ENCODE results near the gene MFSD2B. TPM values are rescaled to one million over a fixed set of nuclear protein-coding genes. Genes with fewer than 3 reads are reported as not detected.

MFSD2B gene
- total RNA-seq, 1 experiment from 2014 or later, result 0.23 TPM

DNA sequence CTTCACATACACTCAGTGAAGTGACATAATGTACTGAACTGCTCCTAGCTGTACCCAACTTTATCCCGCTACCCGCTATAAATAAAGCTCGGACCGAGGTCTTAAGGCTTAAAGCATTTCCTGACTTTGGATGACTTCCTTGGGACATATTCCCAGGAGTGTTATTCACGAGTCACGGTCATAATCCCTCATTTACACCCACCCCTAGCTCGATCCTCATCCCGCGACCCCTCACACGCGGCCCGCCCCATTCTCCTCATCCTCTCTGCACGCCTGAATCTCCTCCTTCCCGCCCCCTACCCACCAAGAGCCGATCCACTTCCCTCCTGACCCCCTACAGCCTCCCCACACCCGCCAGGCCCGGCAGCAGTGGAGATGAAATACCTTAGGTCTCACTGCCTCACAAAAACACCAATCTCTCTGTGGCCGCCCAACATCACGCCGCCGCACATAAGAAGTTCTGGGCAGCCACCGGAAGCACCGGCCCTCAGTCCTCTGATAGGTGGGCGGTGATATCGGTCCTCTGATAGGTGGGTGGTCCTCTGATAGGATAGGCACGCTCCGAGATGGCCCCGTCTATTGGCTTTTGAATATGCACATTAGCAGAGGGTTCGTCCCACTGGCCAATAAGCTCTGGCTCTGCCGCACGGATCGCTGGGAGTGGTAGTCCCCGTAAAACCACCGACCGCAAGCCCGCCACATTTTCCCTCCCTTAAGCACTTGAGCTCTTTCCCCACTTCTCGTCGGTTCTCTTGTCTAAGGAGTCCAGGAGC, 37.2 kb downstream of the MFSD2B start, which contains the start of gene WDCP:
TSS of gene WDCP (minus strand) at position 462 of the 773 bp plus-strand sequence. CDS start 7,897 bp downstream, outside the sequence.
- no TSS peak for BruUV-seq (replicated peaks)
- CTCF ChIA-PET, result interaction anchor here (0.8 to 1.0 kb wide), 3 partner anchors 37 to 223 kb away, joined by 3 to 6 read pairs (median 5); partner anchors contain the start of genes ATAD2B and TP53I3

DNA sequence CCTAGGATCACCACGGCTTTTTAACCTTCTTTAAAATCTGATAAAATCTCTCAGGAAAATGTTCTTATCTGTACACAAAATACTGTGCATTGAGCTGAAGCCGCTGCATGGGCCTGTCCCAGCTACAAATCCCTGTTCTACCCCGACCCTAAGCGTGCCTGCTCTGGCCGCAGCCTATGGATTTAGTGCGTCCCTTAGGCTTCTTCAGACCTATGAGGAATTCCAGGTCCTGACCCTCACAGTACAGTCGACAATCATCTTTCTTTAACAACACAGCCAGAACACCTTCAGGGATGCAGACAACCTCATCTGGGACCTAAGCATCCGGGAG, 37.8 kb downstream of the MFSD2B start:
- POLR2A ChIA-PET, result interaction anchor here (0.6 kb wide), 1 partner anchor 682 kb away, joined by 3 read pairs; no protein-coding TSS in a partner anchor
- Histone ChIP-seq H3K4me1 (ENCODE audit: control insufficient read depth, insufficient read depth, low read length) (peaks cover 30% of the 10 kb centered on the region; the same call in 1 of the 2 replicates), H3K27ac (ENCODE audit: low read length) (peak overlapping the region; percentile 82), H3K36me3 (ENCODE audit: control insufficient read depth, insufficient read depth, low read length) (no peaks in the 10 kb centered on the region), H3K9me3 (ENCODE audit: control insufficient read depth, insufficient read depth, low read depth, low read length) (no peaks in the 10 kb centered on the region), H3K27me3 (ENCODE audit: control insufficient read depth, insufficient read depth, low read length) (no peaks in the 10 kb centered on the region), H3K4me3 (ENCODE audit: low read depth in 2 of 2, low read length in 2 of 2) (peak overlapping the region; percentile 94 to 98)
- in situ Hi-C loops (cut with HindIII; ENCODE audit: low pct_unique_long_range_greater_than_20kb, low sequenced_read_pairs) (no loop called here), intact Hi-C loops (cut with micrococcal nuclease; ENCODE audit: unreplicated experiment) (loop anchor here (10.0 kb wide), 1 partner anchor 123 kb away; the partner anchor contains the start of gene ATAD2B)
- DNase-seq (ENCODE audit: low read depth, low spot score) (no peak), ATAC-seq (peak; percentile 50)
- BruUV-seq (replicated peaks), result no TSS peak
- TF ChIP-seq, protein P1, sequence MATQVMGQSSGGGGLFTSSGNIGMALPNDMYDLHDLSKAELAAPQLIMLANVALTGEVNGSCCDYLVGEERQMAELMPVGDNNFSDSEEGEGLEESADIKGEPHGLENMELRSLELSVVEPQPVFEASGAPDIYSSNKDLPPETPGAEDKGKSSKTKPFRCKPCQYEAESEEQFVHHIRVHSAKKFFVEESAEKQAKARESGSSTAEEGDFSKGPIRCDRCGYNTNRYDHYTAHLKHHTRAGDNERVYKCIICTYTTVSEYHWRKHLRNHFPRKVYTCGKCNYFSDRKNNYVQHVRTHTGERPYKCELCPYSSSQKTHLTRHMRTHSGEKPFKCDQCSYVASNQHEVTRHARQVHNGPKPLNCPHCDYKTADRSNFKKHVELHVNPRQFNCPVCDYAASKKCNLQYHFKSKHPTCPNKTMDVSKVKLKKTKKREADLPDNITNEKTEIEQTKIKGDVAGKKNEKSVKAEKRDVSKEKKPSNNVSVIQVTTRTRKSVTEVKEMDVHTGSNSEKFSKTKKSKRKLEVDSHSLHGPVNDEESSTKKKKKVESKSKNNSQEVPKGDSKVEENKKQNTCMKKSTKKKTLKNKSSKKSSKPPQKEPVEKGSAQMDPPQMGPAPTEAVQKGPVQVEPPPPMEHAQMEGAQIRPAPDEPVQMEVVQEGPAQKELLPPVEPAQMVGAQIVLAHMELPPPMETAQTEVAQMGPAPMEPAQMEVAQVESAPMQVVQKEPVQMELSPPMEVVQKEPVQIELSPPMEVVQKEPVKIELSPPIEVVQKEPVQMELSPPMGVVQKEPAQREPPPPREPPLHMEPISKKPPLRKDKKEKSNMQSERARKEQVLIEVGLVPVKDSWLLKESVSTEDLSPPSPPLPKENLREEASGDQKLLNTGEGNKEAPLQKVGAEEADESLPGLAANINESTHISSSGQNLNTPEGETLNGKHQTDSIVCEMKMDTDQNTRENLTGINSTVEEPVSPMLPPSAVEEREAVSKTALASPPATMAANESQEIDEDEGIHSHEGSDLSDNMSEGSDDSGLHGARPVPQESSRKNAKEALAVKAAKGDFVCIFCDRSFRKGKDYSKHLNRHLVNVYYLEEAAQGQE (IDR thresholded peaks at IDR 0.05; ENCODE audit: insufficient read depth in 1 of 2, low read depth in 2 of 2, low read length in 1 of 2), result no peak
- no peak for TF ChIP-seq SIN3A (IDR thresholded peaks at IDR 0.05; ENCODE audit: borderline replicate concordance, insufficient read depth, low read depth, low read length)
- TF ChIP-seq, protein P2, sequence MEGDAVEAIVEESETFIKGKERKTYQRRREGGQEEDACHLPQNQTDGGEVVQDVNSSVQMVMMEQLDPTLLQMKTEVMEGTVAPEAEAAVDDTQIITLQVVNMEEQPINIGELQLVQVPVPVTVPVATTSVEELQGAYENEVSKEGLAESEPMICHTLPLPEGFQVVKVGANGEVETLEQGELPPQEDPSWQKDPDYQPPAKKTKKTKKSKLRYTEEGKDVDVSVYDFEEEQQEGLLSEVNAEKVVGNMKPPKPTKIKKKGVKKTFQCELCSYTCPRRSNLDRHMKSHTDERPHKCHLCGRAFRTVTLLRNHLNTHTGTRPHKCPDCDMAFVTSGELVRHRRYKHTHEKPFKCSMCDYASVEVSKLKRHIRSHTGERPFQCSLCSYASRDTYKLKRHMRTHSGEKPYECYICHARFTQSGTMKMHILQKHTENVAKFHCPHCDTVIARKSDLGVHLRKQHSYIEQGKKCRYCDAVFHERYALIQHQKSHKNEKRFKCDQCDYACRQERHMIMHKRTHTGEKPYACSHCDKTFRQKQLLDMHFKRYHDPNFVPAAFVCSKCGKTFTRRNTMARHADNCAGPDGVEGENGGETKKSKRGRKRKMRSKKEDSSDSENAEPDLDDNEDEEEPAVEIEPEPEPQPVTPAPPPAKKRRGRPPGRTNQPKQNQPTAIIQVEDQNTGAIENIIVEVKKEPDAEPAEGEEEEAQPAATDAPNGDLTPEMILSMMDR (IDR thresholded peaks at IDR 0.05), result no peak
- TF ChIP-seq TCF7L2 (IDR thresholded peaks at IDR 0.05; ENCODE audit: low read depth, low read length), result no peak
- no peak for TF ChIP-seq POLR2AphosphoS5 (IDR thresholded peaks at IDR 0.05; ENCODE audit: low read depth, low read length)
- CTCF ChIA-PET, result interaction anchor here (0.8 to 1.0 kb wide), 3 partner anchors 36 to 223 kb away, joined by 3 to 6 read pairs (median 5); partner anchors contain the start of genes ATAD2B and TP53I3

More for the DNA sequence above, 37.2 kb downstream of the MFSD2B start, which contains the start of gene WDCP:
- DNase-seq (ENCODE audit: low read depth, low spot score), result peak; percentile 95
- intact Hi-C loops (cut with micrococcal nuclease; ENCODE audit: unreplicated experiment) (loop anchor here (10.0 kb wide), 1 partner anchor 122 kb away; the partner anchor contains the start of gene ATAD2B), in situ Hi-C loops (cut with HindIII; ENCODE audit: low pct_unique_long_range_greater_than_20kb, low sequenced_read_pairs) (no loop called here)
- POLR2A ChIA-PET, result interaction anchor here (0.6 kb wide), 2 partner anchors 51 to 681 kb away, joined by 3 to 4 read pairs; no protein-coding TSS in a partner anchor
- peak within 1 kb of the TSS; percentile 94 to 98 for H3K4me3 ChIP-seq (ENCODE audit: low read depth in 2 of 2, low read length in 2 of 2)
- no peaks in the 10 kb centered on the region for H3K36me3 ChIP-seq (ENCODE audit: control insufficient read depth, insufficient read depth, low read length)
- ATAC-seq, result peak; percentile 95
- peak within 1 kb of the TSS; percentile 82 for H3K27ac ChIP-seq (ENCODE audit: low read length)
- no peaks in the 10 kb centered on the region for H3K27me3 ChIP-seq (ENCODE audit: control insufficient read depth, insufficient read depth, low read length)
- TF ChIP-seq, protein P1 (IDR thresholded peaks at IDR 0.05; ENCODE audit: insufficient read depth in 1 of 2, low read depth in 2 of 2, low read length in 1 of 2), result peak in 1 of 2 experiments; percentile 12; a peak in 1 of 4 replicates
- TF ChIP-seq POLR2AphosphoS5 (IDR thresholded peaks at IDR 0.05; ENCODE audit: low read depth, low read length) (peak; percentile 94), TCF7L2 (IDR thresholded peaks at IDR 0.05; ENCODE audit: low read depth, low read length) (no peak), SIN3A (IDR thresholded peaks at IDR 0.05; ENCODE audit: borderline replicate concordance, insufficient read depth, low read depth, low read length) (0 out of 2 replicates have a peak, but pooled peaks have one; percentile 51)
- TF ChIP-seq, protein P2 (IDR thresholded peaks at IDR 0.05), result no peak
- H3K4me1 ChIP-seq (ENCODE audit: control insufficient read depth, insufficient read depth, low read length), result peaks cover 25% of the 10 kb centered on the region; the same call in 1 of the 2 replicates
- H3K9me3 ChIP-seq (ENCODE audit: control insufficient read depth, insufficient read depth, low read depth, low read length), result no peaks in the 10 kb centered on the region

All from Panc1 (cell line).